ENCODE results near the gene SALL3.

- TF ChIP-seq CTCF (conservative IDR thresholded peaks at IDR 0.05; ENCODE audit: low read depth in 2 of 2) = no peak
- TF ChIP-seq POLR2AphosphoS5 (IDR thresholded peaks at IDR 0.05; ENCODE audit: low read depth) = no peak
- TF ChIP-seq EZH2 (IDR thresholded peaks at IDR 0.05; ENCODE audit: low read depth, unreplicated experiment) = no peak
- TF ChIP-seq EZH2phosphoT487 (IDR thresholded peaks at IDR 0.05; ENCODE audit: unreplicated experiment) = no peak
Observed at GRCh38 chr18:79030680-79031079, 51.1 kb downstream of the SALL3 start.

Measured in GM23338 (cell line).